ENCODE data around the gene HYPK.

GRCh38 chr15:43821505-43821904 is 21.1 kb downstream of the HYPK start:
- TF ChIP-seq CTCF (IDR thresholded peaks at IDR 0.05) (no peak), POLR2A (IDR thresholded peaks at IDR 0.05) (no peak), POLR2AphosphoS5 (IDR thresholded peaks at IDR 0.05) (no peak), EP300 (IDR thresholded peaks at IDR 0.05) (no peak)
